B cell (primary cell): ENCODE data around the gene HES5.
A peak's percentile ranks its signal among the peaks of the same experiment; 100 is the strongest.

Source experiments
- EZH2 ChIP-seq: IDR thresholded peaks from 2 replicates; pipeline ENCODE4 v1.6.1; 2012; ENCODE audit warnings: borderline replicate concordance, low read depth, mild to moderate bottlenecking, moderate library complexity, low read length; ENCODE audit not compliant: insufficient read depth, poor library complexity, severe bottlenecking
- TF ChIP-seq, protein P1 (sequence below): fragments of 200-600 bp; IDR thresholded peaks from one replicate; pipeline ENCODE4 v1.8.0; 2022; ENCODE audit warnings: antibody characterized with exemption, mild to moderate bottlenecking

- TF ChIP-seq, protein P1, sequence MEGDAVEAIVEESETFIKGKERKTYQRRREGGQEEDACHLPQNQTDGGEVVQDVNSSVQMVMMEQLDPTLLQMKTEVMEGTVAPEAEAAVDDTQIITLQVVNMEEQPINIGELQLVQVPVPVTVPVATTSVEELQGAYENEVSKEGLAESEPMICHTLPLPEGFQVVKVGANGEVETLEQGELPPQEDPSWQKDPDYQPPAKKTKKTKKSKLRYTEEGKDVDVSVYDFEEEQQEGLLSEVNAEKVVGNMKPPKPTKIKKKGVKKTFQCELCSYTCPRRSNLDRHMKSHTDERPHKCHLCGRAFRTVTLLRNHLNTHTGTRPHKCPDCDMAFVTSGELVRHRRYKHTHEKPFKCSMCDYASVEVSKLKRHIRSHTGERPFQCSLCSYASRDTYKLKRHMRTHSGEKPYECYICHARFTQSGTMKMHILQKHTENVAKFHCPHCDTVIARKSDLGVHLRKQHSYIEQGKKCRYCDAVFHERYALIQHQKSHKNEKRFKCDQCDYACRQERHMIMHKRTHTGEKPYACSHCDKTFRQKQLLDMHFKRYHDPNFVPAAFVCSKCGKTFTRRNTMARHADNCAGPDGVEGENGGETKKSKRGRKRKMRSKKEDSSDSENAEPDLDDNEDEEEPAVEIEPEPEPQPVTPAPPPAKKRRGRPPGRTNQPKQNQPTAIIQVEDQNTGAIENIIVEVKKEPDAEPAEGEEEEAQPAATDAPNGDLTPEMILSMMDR, result no peak
- peak; percentile 18 for TF ChIP-seq EZH2
Observed at GRCh38 chr1:2529784-2530512, at the start of gene HES5.
